AG09319 (cell line): ENCODE measurements around the gene F2RL1.
"Not testable (repeated sequence)": the region's sequence is repeated elsewhere in the genome, so short reads cannot be mapped to it uniquely, and the experiment has no call there.

Experiments used
- DNase-seq: peaks from one replicate; pipeline ENCODE4 v3.0.0-alpha.2; 2010; ENCODE audit warnings: low read depth; ENCODE audit errors: extremely low read depth
- TF ChIP-seq, protein P1 (sequence below): IDR thresholded peaks from 2 replicates; pipeline ENCODE4 v1.5.1; 2011; ENCODE audit warnings: low read depth, mild to moderate bottlenecking, inconsistent platforms, low read length, moderate library complexity

Gene F2RL1

DNA sequence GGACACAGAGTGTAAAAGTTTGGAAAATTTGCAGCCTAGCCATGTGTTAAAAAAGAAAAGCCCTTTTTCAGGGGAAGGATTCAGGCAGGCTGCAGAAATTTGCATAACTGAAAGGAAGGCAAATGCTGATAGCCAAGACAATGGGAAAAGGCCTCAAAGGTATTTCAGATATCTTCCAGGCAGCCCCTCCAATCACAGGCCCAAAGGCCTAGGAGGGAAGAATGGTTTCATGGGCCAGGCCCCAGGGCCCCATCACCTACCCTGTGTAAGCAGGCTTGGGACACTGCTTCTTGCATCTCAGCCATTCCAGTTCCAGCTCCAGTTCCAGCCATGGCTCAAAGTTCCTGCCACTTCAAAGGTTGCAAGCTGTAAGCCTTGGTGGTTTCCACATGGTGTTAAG, 35.8 kb downstream of the F2RL1 start:
- TF ChIP-seq, protein P1, sequence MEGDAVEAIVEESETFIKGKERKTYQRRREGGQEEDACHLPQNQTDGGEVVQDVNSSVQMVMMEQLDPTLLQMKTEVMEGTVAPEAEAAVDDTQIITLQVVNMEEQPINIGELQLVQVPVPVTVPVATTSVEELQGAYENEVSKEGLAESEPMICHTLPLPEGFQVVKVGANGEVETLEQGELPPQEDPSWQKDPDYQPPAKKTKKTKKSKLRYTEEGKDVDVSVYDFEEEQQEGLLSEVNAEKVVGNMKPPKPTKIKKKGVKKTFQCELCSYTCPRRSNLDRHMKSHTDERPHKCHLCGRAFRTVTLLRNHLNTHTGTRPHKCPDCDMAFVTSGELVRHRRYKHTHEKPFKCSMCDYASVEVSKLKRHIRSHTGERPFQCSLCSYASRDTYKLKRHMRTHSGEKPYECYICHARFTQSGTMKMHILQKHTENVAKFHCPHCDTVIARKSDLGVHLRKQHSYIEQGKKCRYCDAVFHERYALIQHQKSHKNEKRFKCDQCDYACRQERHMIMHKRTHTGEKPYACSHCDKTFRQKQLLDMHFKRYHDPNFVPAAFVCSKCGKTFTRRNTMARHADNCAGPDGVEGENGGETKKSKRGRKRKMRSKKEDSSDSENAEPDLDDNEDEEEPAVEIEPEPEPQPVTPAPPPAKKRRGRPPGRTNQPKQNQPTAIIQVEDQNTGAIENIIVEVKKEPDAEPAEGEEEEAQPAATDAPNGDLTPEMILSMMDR, result no peak
- DNase-seq, result no peak

DNA sequence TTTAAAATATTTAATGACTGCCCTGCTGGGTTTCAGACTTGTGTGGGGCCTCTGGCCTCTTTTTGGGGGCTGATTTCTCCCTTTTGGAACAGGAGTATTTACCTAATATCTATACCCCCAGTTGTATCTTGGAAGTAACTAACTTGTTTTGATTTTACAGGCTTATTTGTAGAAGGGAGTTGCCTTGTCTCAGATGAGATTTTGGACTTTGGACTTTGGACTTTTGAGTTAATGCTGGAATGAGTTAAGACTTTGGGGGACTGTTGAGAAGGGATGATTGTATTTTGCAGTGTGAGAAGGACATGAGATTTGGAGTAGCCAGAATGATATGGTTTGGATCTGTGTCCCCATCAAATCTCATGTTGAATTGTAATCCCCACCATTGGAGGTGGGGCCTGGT, 36.7 kb downstream of the F2RL1 start:
- not testable (repeated sequence) for DNase-seq

DNA sequence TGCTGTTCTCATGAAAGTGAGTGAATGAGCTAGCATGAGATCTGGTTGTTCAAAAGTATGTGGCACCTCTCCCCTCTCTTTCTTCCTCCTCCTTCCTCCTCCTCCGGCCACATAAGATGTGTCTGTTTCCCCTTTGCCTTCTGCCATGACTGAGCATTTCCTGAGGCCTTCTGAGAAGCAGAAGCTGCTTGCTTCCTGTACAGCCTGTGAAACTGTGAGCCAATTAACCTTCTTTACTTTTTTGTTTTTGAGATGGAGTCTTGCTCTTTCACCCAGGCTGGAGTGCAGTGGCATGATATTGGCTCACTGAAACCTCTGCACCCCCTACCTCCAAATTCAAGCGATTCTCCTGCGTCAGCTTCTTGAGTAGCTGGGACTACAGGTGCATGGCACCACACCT, 37.1 kb downstream of the F2RL1 start:
- TF ChIP-seq, protein P1, result no peak
- DNase-seq, result no peak

DNA sequence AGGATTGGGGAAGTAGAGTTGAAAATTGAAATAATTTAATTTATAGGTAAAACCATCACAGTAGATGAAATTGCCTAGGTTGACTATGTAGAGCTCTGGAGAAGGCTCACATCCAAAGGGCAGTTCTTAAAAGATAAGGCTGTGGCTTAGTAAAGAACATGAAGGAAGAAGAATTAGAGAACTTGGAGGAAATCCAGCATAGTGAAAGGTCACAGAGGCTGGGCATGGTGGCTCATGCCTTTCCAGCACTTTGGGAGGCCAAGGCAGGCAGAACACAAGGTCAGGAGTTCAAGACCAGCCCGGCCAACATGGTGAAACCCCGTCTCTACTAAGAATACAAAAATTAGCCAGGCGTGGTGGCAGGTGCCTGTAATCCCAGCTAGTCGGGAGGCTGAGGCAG, 38.0 kb downstream of the F2RL1 start:
- DNase-seq, result not testable (repeated sequence)

DNA sequence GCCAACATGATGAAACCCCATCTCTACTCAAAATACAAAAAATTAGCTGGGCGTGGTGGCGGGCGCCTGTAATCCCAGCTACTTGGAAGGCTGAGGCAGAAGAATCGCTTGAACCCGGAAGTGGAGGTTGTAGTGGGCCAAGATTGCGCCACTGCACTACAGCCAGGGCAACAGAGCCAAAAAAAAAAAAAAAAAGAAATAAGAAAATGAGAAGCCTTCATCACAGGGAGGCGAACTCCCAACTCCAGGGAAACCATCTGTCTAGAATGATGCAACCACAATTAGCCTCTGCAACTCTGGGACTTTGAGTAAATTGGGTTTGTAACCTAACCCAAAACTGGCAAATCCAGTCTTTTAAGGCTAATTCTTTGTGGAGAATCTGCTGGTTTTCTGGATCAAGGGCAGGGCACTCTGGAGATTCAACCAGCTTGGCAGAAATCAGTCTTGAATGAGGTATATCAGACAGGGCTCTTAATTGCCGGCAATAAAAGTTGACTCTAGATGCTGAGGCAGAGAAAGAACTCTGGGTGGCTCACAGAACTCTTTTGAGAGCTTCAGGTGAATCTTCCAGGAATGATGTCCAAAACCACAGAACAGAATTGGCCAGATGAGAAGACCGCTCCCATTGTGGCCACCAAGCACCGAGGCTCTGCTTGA, 40.9 kb downstream of the F2RL1 start:
- TF ChIP-seq, protein P1, result no peak
- DNase-seq, result peak; percentile 42

DNA sequence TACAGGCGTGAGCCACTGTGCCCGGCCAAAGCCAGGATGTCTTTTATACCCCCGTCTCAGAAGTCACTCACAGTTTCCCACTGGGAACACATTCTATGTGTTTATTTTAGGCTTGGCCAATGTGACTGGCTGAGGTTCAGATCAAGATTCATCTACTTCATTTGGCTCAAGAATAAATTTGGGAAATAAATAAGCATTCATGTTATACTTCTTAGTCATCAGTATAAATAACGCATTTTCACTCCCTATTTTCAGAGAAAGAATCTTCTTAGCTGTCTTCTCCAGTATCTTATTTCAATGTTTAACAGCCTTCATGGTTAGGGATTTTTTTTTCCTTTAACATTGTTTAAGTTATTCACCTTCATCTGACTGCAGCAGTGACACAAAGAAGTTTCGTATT, 42.8 kb downstream of the F2RL1 start:
- TF ChIP-seq, protein P1, result no peak
- no peak for DNase-seq

DNA sequence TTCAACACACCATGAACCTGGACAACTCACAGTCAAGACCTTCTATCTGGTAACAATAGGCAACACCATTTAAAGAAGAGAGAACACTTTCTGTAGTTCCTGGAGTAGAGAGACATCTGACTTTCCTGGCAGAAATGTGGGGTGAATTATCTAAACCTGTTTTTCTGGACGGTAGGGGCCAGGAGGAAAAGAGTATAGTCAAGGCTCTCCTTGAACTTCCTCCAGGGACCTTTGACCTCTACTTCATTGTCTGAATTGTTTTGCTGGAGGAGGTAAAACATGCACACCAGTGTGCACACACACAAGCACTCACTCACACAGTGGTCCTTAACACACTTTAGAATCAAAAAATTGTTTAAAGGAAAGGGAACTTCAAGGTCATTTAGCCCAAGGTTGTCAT, 44.2 kb downstream of the F2RL1 start:
- DNase-seq, result no peak
- TF ChIP-seq, protein P1, result no peak

DNA sequence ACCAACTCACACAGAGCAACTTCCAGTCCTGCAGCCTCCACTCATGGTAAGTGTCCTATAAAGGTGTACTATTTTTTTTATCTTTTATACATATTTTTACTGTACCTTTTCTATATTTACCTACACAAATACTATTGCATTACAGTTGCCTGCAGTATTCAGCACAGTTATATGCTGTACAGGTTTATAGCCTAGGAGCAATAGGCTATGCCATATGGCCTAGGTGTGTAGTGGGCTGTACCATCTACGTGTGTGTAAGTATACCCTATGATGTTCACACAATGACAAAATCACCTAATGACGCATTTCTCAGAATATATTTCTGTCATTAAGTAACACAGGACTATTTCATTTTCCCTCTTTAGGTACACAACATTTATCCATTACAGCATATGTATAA, 47.7 kb downstream of the F2RL1 start:
- no peak for DNase-seq
- TF ChIP-seq, protein P1, result no peak
